Cardiac muscle cell (in vitro differentiated cells and primary cell): ENCODE results near the gene HNRNPU. TPM values are rescaled to one million over a fixed set of nuclear protein-coding genes. Genes with fewer than 3 reads are reported as not detected.
A peak's percentile ranks its signal among the peaks of the same experiment; 100 is the strongest.

Experiments used
- DNase-seq, 2 donors: peaks; one replicate each; pipeline versions ENCODE4 v3.0.0 to v3.0.0-alpha.2; 2010 to 2017; ENCODE audit warnings: low read depth in 1 of 2, low spot score in 1 of 2
- H3K27ac ChIP-seq: fragments of 200-600 bp; sonication (generic); 2 replicates; pipeline ENCODE4 v1.5.1; 2016
- H3K27me3 ChIP-seq: fragments of 200-600 bp; sonication (generic); 2 replicates; pipeline ENCODE4 v1.6.0; 2016; ENCODE audit warnings: control low read depth
- H3K36me3 ChIP-seq: fragments of 200-600 bp; sonication (generic); 2 replicates; pipeline ENCODE4 v1.5.1; 2016; ENCODE audit warnings: control low read depth
- H3K4me1 ChIP-seq: fragments of 200-600 bp; sonication (generic); 2 replicates; pipeline ENCODE4 v1.8.1; 2017; ENCODE audit warnings: low read depth, mild to moderate bottlenecking, mixed run types
- H3K4me3 ChIP-seq: fragments of 200-600 bp; sonication (generic); 2 replicates; pipeline ENCODE4 v1.5.1; 2016; ENCODE audit warnings: mild to moderate bottlenecking
- H3K9me3 ChIP-seq: fragments of 200-600 bp; sonication (generic); 2 replicates; pipeline ENCODE4 v1.5.1; 2017; ENCODE audit warnings: low read depth, mild to moderate bottlenecking, control low read depth
- CTCF ChIP-seq: IDR thresholded peaks from 2 replicates; pipeline ENCODE4 v1.5.1; 2012; ENCODE audit warnings: low read depth, mild to moderate bottlenecking, low read length
- polyA plus RNA-seq: library from polyadenylated mRNA; unstranded; fragments of >200 nt; fragmentation: Nextera tagmentation; extraction: Ambion mirVana; gene quantifications from 2 replicates; pipeline ENCODE4 v1.2.1, GENCODE V29; 2016
- total RNA-seq: library from RNA; depleted of rRNA; stranded (reverse); fragments of >200 nt; gene quantifications from 2 replicates; pipeline ENCODE4 v1.2.3, GENCODE V29; 2016

HNRNPU gene
- total RNA-seq: 267 and 447 TPM in 2 replicates
- 345 and 382 TPM in 2 replicates for polyA plus RNA-seq

GRCh38 chr1:244864253-244865027 is at the start of gene HNRNPU:
Gene HNRNPU, minus strand, starts transcription at chr1:244864543. Its CDS starts 236 bp downstream, at chr1:244864307.
- H3K36me3 ChIP-seq: peaks cover 15% of the 10 kb centered on the region
- H3K4me1 ChIP-seq: peaks cover 36% of the 10 kb centered on the region
- H3K4me3 ChIP-seq: peak within 1 kb of the TSS; percentile 90
- H3K9me3 ChIP-seq: no peaks in the 10 kb centered on the region
- TF ChIP-seq CTCF: peak; percentile 37
- H3K27me3 ChIP-seq: no peaks in the 10 kb centered on the region
- peak within 1 kb of the TSS; percentile 98 for H3K27ac ChIP-seq
- DNase-seq: peak; percentile 98 to 99

GRCh38 chr1:244913806-244914205 is 49.5 kb upstream of the HNRNPU start:
- H3K4me1 ChIP-seq: no peaks in the 10 kb centered on the region
- no peaks in the 10 kb centered on the region for H3K9me3 ChIP-seq
- no peak overlapping the region for H3K27ac ChIP-seq
- no peak for DNase-seq
- H3K36me3 ChIP-seq: no peaks in the 10 kb centered on the region
- peaks cover 5% of the 10 kb centered on the region for H3K27me3 ChIP-seq
- TF ChIP-seq CTCF: no peak
- no peak overlapping the region for H3K4me3 ChIP-seq

GRCh38 chr1:244904119-244904518 is 39.8 kb upstream of the HNRNPU start:
- H3K4me1 ChIP-seq: peaks cover 3% of the 10 kb centered on the region
- no peak for TF ChIP-seq CTCF
- H3K27me3 ChIP-seq: no peaks in the 10 kb centered on the region
- no peak overlapping the region for H3K4me3 ChIP-seq
- no peaks in the 10 kb centered on the region for H3K9me3 ChIP-seq
- DNase-seq: no peak
- no peak overlapping the region for H3K27ac ChIP-seq
- H3K36me3 ChIP-seq: no peaks in the 10 kb centered on the region

DNA sequence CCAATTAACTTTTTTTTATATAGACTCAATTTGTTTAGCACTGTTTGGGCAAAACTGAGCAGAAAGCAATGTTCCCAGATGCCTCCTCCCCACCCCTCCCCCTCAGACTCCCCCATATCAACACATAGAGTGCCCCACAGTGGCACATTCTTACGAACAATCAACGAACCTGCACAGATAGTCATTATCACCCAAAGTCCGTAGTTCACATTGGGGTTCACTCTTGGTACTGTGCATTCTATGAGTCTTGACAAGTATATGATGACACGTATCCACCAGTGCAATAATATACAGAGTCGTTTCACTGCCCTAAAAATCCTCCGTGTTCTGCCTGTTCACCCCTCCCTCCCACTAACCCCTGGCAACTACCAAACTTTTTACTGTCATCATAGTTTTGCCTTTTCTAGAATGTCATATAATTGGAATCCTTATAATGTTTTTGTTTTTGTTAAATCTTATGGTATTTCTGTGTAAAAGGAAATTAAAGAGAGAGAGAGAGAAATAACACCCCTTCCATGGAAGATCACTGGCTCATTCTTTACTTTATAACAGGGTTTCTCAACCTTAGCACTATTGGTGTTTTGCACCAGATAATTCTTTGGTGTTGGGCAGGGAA is 37.2 kb upstream of the HNRNPU start:
- H3K36me3 ChIP-seq: no peaks in the 10 kb centered on the region
- no peaks in the 10 kb centered on the region for H3K9me3 ChIP-seq
- H3K27me3 ChIP-seq: no peaks in the 10 kb centered on the region
- no peak for DNase-seq
- no peak overlapping the region for H3K4me3 ChIP-seq
- H3K27ac ChIP-seq: no peak overlapping the region
- no peak for TF ChIP-seq CTCF
- peaks cover 3% of the 10 kb centered on the region for H3K4me1 ChIP-seq

DNA sequence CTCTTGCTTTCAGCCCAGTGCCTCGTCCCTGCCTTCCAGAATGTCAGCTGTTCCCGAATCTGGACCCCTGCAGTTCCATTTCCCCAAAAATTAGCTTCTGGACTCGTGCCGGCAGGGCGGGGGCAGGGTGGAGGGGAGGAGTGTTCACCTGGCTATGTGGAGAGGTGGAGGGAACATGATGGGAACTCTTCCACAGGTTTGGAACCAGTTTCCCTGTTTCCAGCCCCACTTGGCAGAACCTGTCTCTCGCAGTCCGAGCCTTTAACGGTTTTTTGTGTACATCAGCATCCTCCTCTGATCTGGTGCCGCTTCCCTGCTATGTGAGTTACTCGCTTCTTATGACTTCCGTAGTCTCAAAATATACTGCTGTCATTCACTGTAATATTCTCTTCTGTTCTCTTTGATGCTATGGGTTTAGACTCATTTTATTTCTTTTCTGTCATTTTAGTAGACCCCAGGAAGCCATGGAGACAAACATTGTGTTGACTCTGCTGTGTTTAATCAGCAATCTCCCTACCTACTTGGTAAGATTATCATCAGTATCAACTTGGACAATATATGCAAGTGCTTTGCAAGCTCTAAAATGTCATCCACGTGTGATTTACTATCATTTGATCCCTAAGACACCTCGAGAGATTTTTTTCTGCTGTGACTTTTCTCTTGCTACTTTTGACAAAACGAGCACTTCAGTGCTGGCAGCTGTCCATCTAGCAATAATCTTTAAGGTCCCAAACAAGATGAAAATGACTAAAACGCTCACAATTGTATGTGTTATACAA is 33.3 kb upstream of the HNRNPU start:
- DNase-seq: no peak
- Histone ChIP-seq H3K27ac (no peak overlapping the region), H3K4me1 (peaks cover 3% of the 10 kb centered on the region), H3K4me3 (no peak overlapping the region), H3K9me3 (no peaks in the 10 kb centered on the region), H3K36me3 (no peaks in the 10 kb centered on the region), H3K27me3 (no peaks in the 10 kb centered on the region)
- TF ChIP-seq CTCF: no peak
